ENCODE data around the gene CXCR1. TPM values are rescaled to one million over a fixed set of nuclear protein-coding genes. Genes with fewer than 3 reads are reported as not detected.

The CXCR1 gene
- total RNA-seq, 1 experiment from 2014 or later, result not detected

GRCh38 chr2:218186355-218186766, 19.6 kb upstream of the CXCR1 start:
- WGBS (ENCODE audit: extremely low coverage, insufficient read length, low lambda C conversion rate), result no CpG with 5 or more reads among the region's 8 CpGs
- peak overlapping the region; percentile 94 for H2AFZ ChIP-seq (ENCODE audit: low read length)

More at GRCh38 chr2:218186355-218186766, 19.6 kb upstream of the CXCR1 start:
- no peaks in the 10 kb centered on the region; a peak in 1 of 7 replicates for H3K36me3 Mint-ChIP-seq (ENCODE audit: insufficient read depth in 1 of 3, low read depth in 3 of 3)
- Histone ChIP-seq H2BK15ac (ENCODE audit: low read depth, low read length) (no peak overlapping the region), H4K5ac (ENCODE audit: insufficient read length, low read depth, low read length) (no peak overlapping the region), H2AK5ac (ENCODE audit: insufficient read length, low read length) (no peak overlapping the region), H2BK12ac (ENCODE audit: insufficient read length, low read depth, low read length) (no peak overlapping the region), H3K27me3 (ENCODE audit: insufficient read depth, low read length) (no peaks in the 10 kb centered on the region), H3K9ac (ENCODE audit: extremely low read depth, insufficient read length, low read length) (no peak overlapping the region), H3K4me2 (ENCODE audit: insufficient read depth, insufficient read length, low read length) (no peak overlapping the region), H3K4me1 (ENCODE audit: insufficient read depth, low read length) (peaks cover 3% of the 10 kb centered on the region; the same call in 1 of the 2 replicates), H2BK120ac (ENCODE audit: low read depth, low read length, poor library complexity, severe bottlenecking) (no peak overlapping the region), H3K18ac (ENCODE audit: insufficient read length, low read depth, low read length) (no peak overlapping the region), H3K9me3 (ENCODE audit: control insufficient read depth, low read depth, low read length) (no peaks in the 10 kb centered on the region), H4K20me1 (ENCODE audit: control insufficient read depth, insufficient read depth, insufficient read length) (no peaks in the 10 kb centered on the region), H3K56ac (ENCODE audit: insufficient read length, low read depth, low read length) (no peak overlapping the region), H3K4ac (ENCODE audit: low read depth, low read length) (no peak overlapping the region), H3K23ac (ENCODE audit: insufficient read length, low read depth, low read length) (no peak overlapping the region), H2BK20ac (ENCODE audit: low read depth, low read length, poor library complexity, severe bottlenecking) (no peak overlapping the region), H4K91ac (ENCODE audit: insufficient read length, low read depth, low read length) (no peak overlapping the region), H2BK5ac (ENCODE audit: insufficient read length, low read length) (no peak overlapping the region), H3K27ac (ENCODE audit: insufficient read length, low read depth, low read length) (no peak overlapping the region), H3K79me2 (ENCODE audit: insufficient read depth, low read length) (no peaks in the 10 kb centered on the region), H3K79me1 (ENCODE audit: insufficient read depth, low read depth, low read length, poor library complexity, severe bottlenecking) (no peaks in the 10 kb centered on the region), H3K14ac (ENCODE audit: insufficient read depth, low read length) (no peak overlapping the region), H4K8ac (replicated peaks; ENCODE audit: insufficient read length, low read depth, low read length) (no peak overlapping the region), H3T11ph (ENCODE audit: low read length) (no peak overlapping the region), H3K23me2 (ENCODE audit: insufficient read length, low read depth, low read length, poor library complexity, severe bottlenecking) (no peaks in the 10 kb centered on the region)
- DNase-seq, result peak; percentile 79
- H3K4me1 Mint-ChIP-seq, result peaks cover 6% of the 10 kb centered on the region in 2 experiments; a peak in 3 of 4 replicates
- no peak overlapping the region; a peak in 1 of 7 replicates for H3K27ac Mint-ChIP-seq
- TF ChIP-seq, protein P1, sequence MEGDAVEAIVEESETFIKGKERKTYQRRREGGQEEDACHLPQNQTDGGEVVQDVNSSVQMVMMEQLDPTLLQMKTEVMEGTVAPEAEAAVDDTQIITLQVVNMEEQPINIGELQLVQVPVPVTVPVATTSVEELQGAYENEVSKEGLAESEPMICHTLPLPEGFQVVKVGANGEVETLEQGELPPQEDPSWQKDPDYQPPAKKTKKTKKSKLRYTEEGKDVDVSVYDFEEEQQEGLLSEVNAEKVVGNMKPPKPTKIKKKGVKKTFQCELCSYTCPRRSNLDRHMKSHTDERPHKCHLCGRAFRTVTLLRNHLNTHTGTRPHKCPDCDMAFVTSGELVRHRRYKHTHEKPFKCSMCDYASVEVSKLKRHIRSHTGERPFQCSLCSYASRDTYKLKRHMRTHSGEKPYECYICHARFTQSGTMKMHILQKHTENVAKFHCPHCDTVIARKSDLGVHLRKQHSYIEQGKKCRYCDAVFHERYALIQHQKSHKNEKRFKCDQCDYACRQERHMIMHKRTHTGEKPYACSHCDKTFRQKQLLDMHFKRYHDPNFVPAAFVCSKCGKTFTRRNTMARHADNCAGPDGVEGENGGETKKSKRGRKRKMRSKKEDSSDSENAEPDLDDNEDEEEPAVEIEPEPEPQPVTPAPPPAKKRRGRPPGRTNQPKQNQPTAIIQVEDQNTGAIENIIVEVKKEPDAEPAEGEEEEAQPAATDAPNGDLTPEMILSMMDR (conservative IDR thresholded peaks at IDR 0.05), result peak; percentile 83
- H3K4me3 Mint-ChIP-seq, result no peak overlapping the region
- H3K27me3 Mint-ChIP-seq (ENCODE audit: low read depth), result peaks cover 5% of the 10 kb centered on the region
- H3K9me3 Mint-ChIP-seq, result no peaks in the 10 kb centered on the region

All from H9 (cell line).